HG02623 (cell line): ENCODE measurements around the gene OSBPL5.

Experiments
- ATAC-seq: cut with Tn5 transposase; IDR thresholded peaks from one replicate; pipeline ENCODE4 v1.9.1; 2021; ENCODE audit warnings: moderate library complexity; ENCODE audit not compliant: unreplicated experiment

OSBPL5 gene

GRCh38 chr11:3060436-3061025, 104.6 kb downstream of the OSBPL5 start:
- no peak for ATAC-seq

GRCh38 chr11:3058753-3059664, 106.1 kb downstream of the OSBPL5 start:
- no peak for ATAC-seq

DNA sequence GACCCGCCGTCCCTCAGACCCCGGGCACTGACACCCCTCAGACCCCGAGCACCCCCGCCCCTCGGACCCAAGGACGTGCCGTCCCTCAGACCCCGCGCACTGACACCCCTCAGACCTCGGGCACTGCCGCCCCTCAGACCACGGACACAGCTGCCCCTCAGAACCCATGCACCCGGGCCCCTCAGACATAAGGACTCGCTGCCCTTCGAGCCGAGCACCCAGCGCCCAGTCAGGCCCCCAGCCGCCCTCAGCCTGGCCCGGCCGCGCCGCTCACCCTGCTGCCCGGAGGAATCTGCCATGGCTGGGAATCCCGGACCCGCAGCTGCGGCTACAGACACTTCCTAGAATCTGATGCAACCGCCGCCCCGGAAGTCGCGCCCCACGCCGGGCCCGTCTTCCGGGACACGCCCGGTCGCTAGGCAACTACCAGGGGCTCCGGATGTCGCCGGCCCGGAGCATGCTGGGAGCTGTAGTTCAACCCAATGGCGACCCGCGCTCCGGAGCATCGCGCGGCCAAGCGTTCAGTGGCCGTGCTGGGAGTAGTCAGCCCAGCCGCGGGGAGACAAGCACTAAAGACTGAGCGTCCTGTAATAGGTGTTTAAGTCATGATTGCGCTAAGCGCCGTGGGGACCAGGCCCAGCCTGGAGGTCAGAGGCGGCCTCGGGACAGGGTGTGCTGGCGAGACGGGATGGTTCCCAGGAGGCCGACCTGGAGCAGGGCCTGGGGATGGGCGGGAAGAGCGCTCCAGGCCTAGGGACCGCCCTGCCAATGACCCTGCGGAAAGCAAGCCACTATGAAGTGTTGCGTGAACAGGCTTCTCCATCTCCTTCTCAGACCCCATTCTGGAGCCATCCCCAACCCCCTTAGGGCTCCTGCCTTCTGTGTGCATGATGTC, 107.8 kb downstream of the OSBPL5 start, which contains the start of gene CARS1:
Gene CARS1, minus strand, starts transcription at position 355 of the 895 bp plus-strand sequence. Its CDS starts 56 bp downstream, at position 299.
- ATAC-seq: peak; percentile 97

DNA sequence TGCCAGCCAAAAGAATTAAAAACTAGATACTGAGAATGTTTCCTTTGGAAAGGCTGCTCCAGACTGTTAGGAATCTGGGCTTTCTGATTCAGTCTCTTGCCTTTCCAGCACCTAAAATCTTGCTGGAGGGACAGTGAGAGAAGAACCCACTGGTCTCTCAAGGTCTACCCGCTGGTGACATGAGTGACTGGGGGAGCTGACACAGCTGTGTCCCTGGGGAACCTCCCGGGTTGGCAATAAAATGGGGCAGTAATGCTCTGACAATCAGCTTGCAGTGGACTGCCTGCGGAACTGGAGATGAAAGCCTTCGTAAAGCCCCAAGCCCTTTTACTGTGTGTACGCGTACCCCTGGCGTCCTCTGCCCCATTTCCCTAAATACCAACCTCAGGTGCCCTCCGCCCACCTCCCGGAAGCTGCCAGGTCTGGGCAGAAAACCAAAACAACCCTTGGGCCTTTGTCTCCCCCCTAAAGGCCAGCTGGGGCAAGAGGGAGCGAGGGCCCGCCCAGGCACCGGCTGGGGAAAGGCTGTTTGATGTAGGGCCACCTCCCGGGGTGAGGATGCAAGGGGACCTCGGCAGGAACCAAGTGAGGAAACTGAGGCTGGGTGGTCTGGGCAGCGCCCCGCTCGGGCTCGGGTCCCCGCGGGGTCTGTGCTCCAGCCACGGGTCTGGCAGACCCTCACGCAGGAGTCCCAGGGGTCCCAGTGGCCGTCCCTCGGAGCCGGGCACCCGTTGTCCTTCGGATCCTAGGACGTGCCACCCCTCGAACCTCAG, 108.6 kb downstream of the OSBPL5 start:
- ATAC-seq: no peak

DNA sequence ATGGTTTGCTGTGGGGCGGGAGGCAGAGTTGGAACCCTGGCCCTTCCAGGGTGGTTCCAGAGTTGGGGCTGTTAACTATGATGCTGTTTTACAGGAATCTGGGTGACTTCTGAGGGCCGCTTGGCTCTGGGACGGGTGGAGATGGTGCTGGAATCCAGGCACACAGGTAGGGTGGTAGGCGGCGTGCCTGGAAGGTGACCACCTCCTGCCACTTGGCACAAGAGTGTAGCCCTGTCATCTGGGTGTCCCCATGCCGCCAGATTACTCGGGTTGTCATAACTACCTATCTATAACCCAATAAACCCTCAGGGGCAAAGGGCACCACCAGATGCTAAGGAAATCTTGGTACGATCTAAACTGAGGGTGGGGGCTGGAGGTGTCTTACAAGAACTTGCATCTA, 109.2 kb downstream of the OSBPL5 start:
- ATAC-seq: no peak

GRCh38 chr11:3052567-3052966, 112.5 kb downstream of the OSBPL5 start:
- ATAC-seq: no peak

DNA sequence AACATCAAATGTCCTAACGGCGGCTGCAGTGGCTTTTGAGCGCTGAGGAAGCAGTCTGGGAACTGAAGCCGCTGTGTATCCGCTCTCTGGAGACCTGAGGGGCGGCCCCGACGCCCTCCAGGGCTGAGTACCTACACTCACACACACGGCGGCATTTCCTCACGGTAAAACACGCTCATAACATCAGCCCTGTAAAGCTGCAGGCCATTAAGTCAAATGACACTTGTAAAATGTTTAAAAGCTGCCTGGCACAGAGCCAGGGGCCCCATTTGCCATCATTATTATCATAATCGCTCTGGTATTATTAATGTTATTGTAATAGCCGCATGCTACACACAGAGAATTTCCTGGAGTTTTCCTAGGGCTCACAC, 113.0 kb downstream of the OSBPL5 start:
- ATAC-seq: no peak

GRCh38 chr11:3051196-3052108, 113.7 kb downstream of the OSBPL5 start:
- no peak for ATAC-seq

DNA sequence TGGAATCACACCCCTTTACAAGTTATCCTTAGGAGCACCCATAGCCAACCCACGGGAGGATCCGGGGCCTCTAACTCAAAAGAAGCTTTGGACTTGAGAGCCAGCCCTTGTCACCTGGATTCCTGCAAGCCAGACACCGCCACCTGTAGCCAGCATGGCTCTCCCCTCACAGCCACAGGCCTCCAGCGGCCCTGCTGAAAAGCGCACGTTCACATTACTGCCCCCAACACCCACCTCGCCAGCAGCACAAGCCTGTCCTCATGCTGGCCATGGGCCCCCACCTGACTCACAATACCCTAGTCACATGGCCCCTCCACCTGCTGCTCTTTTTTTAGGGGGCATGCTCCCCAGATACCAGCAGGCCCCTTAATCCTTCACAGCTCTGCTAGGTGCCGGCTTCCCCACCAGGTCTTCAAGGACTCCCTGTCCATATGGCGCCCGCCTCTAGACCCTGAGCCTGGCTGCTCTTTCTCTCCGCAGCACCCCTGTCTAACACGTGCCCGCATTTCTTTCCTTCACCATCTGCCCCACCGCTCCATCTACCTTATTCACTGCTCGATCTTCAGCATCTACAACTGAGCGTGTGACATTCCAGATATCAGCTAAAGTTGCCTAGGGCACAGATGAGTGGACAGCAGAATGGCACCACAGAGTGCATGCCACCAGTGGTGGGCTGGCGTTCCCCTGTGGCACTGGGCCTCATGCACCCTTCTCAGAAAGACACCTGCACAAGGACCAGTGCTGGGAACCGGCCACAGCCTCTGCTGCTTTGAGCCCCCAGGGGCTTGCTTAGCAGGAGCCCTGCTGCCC, 114.5 kb downstream of the OSBPL5 start:
- ATAC-seq: no peak

GRCh38 chr11:3049430-3050243, 115.5 kb downstream of the OSBPL5 start:
- peak; percentile 87 for ATAC-seq

DNA sequence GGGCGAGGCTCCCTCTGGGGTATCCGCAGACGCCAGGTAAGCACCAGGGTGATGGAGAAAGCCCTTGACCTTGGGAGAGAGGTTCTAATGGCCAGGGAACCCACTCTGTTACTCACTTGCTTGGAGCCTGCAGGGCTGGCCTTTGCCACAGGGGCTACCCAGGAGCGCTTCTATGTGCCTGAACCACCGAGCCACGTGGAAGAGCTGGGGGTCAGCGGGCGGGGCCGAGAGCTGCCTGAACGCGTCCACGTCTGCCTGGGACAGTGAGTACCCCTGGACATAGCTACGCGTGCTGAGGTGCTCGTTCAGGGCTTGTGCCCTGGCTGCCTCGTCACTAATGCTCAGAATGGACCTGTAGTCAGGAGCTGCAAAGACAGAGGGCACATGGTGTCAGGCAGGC, 117.5 kb downstream of the OSBPL5 start:
- ATAC-seq: no peak

DNA sequence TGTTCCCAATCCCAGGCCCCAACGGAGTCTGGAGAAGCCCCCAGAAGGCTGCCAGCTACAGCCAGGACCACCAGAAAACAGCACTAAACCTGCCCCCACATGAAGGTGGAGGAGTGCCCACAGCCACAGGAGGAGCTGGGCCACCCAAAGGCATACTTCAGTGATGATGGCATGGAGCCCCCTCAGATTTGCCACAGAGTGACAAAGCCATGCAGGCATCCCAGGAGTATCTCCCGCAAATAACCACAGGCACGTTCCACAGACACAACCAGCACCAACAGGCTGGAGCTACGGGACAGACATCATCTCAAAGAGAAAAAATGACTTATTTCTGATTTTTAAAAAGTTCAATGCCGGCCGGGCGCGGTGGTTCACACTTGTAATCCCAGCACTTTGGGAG, 118.5 kb downstream of the OSBPL5 start:
- ATAC-seq: no peak

- no peak for ATAC-seq
These were observed 118.9 kb downstream of the OSBPL5 start for GRCh38 chr11:3046190-3046589.

DNA sequence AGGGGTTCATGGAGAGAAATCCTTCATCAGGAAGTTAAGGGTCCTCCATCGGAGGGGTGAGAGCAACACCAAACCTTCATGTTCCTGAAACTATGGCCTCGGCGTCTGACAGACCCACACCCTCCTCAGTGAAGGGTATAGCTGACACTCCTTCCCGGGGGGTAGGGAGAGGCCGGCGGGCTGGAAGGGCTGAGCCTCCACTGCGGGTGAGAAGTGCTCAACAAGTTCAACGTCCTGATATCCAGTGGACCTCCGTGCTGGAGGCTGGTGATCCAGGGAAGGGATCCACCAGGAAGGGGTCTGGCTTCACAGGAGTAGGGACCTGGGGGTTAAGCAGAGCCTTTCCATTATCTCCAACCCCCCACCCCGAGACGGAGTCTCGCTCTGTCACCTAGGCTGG, 120.2 kb downstream of the OSBPL5 start:
- no peak for ATAC-seq

DNA sequence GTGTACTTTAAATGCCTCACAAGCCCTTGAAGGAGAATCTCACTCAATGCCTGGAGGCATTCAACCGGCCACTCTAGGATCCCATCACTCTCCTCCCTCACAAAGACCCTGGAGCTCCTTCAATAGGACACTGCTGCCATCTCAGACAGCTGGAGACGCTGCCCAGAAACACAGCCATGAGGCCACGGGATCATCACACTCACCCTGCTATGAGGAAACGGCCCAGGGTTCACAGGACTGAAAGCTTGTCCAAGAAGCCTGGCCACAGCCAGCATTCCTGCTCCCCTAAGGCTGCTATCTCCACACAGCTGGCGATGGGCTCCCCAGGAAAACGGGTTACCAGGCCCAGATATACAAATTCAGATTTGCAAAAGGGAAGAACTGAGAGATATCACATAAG, 121.1 kb downstream of the OSBPL5 start:
- no peak for ATAC-seq

GRCh38 chr11:3043315-3043871, 121.7 kb downstream of the OSBPL5 start:
- no peak for ATAC-seq

- ATAC-seq: no peak
These were observed 122.4 kb downstream of the OSBPL5 start for GRCh38 chr11:3042496-3043314.
